ENCODE measurements around the gene NAALAD2.

GRCh38 chr11:90229791-90230190, 95.3 kb downstream of the NAALAD2 start:
- TF ChIP-seq CTCF (IDR thresholded peaks at IDR 0.05; ENCODE audit: insufficient read depth, low read length, poor library complexity, severe bottlenecking) (no peak), EZH2phosphoT487 (conservative IDR thresholded peaks at IDR 0.05; ENCODE audit: low read length) (no peak)
